ENCODE results near the gene LRRC18.

GRCh38 chr10:48983648-48984351 lies 44.2 kb upstream of the LRRC18 start:
- no peak for TF ChIP-seq POLR2A (IDR thresholded peaks at IDR 0.05)
- TF ChIP-seq CTCF (IDR thresholded peaks at IDR 0.05), result no peak
- no peak for TF ChIP-seq EP300 (IDR thresholded peaks at IDR 0.05)
